Smooth muscle cell of the coronary artery (primary cell): Measurements from ENCODE around the gene CRPPA. TPM values are rescaled to one million over a fixed set of nuclear protein-coding genes. Genes with fewer than 3 reads are reported as not detected.

Experiments used
- total RNA-seq: library from RNA; depleted of rRNA; stranded (reverse); fragments of >200 nt; gene quantifications from 2 replicates; pipeline ENCODE4 v1.2.3, GENCODE V29; 2014; ENCODE audit warnings: low replicate concordance

The CRPPA gene
- total RNA-seq = 0.83 and 1.2 TPM in 2 replicates

DNA sequence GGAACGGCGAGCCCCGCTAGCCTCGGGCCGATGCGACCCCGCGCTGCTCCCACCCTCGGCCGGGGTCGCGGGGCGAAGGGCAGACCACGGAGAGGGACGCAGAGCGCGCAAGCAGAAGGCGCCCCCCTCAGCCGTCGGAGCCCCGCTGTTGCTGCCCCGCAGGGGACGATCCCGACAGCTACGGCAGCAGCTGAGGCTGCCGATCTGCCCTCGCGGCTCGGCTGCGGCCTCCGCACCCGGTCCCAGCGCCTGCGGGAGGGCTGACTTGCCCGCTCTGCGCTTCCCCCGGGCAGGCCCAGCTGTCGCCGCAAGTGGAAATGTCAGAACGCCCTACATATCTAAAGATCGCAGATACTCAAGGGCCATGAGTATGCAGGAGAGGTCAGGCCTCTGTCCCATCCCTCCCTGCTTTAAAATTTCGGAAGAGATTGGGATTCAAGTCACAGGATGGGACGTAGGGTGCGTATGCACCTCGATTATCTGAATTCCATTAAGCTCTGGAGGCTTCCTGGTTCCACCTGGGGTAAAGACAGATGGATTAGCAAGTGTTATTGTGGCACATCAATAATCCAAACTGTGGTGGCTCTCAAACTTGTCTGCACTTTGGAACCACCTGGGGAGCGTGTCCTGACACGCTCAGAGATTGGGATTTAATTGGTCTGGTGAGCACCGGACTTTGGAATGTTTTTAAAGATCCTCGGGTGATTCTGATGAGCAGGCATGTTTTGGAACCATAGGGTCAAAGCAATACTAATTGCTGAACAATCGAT, at the start of gene CRPPA:
Gene CRPPA, minus strand, starts transcription at position 206 of the 770 bp plus-strand sequence. CDS start 216 bp downstream, outside the sequence.

DNA sequence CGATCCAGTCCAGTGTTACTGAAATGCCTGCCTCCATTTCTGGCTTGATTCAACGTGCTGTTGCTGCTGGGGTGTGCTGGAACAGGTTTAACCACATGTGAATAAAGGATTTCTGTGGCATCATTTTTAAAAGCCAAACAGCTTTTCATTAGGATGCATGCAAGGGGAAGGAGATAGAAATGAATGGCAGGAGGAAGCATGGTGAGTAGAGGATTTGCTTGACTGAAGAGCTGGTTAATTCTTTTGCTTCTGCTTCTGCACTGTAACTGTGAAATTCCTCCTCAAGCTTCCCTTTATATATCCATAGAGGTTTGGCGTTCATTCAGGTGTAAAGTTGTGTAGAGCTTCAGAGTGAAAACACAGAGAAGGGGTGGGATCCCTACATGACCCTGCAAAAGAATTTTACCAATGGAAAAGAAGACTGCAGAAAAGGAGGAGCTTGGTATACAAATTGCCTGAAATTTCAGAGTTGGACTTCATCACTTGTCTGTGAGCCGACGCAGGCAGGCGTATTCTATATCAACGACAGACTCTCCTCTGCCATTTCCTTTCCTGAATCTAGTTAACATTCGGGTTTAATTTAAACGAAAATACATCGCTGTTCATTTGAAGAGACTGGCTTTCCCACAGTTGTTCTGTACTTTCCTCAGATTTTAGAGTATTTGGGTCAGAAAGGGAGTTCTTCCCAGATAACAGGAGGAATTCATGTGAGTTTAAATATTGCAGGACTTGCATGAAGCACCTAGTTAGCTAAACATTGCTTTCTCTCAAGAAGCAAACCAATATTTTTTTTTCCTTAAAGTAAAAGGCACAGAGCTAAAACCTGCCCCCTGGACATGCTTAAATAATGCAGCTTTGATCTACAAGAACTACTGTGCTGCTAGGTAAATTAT, 44.4 kb upstream of the CRPPA start, which contains the start of gene SOSTDC1:
Gene SOSTDC1, minus strand, starts transcription at position 270 of the 893 bp plus-strand sequence. Its CDS starts 70 bp downstream, at position 200.

Other genes with a start within 250 kb of the CRPPA start
- gene SOSTDC1, start 44.2 kb upstream of the CRPPA start, total RNA-seq = not detected in 2 replicates
- not detected in 2 replicates for gene LRRC72, start 105.3 kb upstream of the CRPPA start, total RNA-seq
- gene ANKMY2, start 224.2 kb upstream of the CRPPA start, total RNA-seq = 17.8 and 19.2 TPM in 2 replicates
- 28.5 and 53.3 TPM in 2 replicates for gene BZW2, start 224.6 kb upstream of the CRPPA start, total RNA-seq